Embryonic facial prominence (tissue), 1 donor: ENCODE measurements around the gene POU2AF2.
"Not testable (repeated sequence)": the region's sequence is repeated elsewhere in the genome, so short reads cannot be mapped to it uniquely, and the experiment has no call there.

ENCODE experiments used
- DNase-seq: peaks from one replicate; pipeline ENCODE4 v3.0.0-alpha.2; 2016; ENCODE audit errors: extremely low spot score

POU2AF2 gene

GRCh38 chr11:111302298-111302697 is 56.8 kb downstream of the POU2AF2 start:
- no peak for DNase-seq

- no peak for DNase-seq
These were observed 57.9 kb downstream of the POU2AF2 start for GRCh38 chr11:111303461-111303860.

- no peak for DNase-seq
These were observed 59.8 kb downstream of the POU2AF2 start for GRCh38 chr11:111305162-111305802.

DNA sequence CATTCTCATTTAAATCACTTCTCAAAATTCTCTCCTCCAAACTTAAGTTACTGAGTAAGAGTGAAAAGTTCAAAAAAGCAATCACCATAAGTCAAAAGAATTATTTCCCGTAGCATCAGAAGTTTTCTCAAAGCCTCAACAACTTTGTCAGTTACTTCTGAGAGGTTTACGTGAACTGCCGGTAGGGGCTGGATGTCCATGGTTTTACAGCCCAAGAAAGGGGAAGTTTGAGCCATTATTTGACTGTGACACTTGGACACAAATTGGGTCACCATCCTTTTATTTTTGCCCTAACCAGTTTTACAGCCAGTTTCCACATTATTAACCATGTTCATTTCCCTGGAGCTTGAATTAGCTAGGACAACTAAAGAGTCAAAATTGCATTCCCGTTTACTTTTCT is 60.4 kb downstream of the POU2AF2 start:
- no peak for DNase-seq

DNA sequence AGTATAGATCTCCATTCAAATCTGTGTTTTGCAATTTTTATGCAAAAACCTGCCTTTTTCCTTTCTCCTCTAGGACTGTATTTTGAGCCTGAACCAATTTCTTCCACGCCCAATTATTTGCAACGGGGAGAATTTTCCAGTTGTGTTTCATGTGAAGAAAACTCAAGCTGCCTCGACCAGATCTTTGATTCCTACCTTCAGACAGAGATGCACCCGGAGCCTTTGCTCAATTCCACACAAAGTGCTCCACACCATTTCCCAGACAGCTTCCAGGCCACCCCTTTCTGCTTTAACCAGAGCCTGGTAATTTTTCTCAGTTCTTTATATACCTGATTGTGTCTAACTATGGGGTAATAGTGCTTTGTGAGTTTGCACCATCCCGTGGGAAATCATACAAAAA is 60.8 kb downstream of the POU2AF2 start:
- DNase-seq = no peak

DNA sequence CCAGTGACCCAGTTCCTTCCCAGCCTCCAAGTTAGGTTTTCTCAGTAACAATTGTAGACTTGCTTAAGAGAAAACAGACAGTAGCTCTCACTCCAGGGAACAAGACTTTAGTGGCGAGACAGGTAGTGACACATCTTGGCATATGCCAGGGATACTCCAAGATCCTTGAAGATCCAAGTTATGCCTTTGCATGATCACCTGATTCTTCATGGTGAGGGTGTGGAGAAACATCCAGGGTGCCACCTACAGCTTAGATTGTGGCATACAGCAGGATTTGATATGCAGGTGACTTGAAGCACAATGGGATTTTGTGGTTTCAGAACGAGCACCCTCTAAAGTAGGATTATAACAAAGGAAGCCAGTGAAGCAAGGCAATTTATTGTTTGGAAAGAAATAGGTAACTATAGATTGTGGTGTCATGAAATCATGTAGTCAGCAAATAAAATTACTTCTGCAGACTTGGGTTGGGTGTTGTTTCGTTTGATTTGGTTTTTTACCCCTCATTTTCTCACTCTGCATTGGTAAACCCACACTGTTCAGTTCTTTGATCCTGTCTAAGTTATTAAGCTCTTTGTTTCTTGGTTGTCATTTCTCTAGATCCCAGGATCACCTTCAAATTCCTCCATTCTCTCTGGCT is 62.1 kb downstream of the POU2AF2 start:
- DNase-seq = no peak

- no peak for DNase-seq
These were observed 62.6 kb downstream of the POU2AF2 start for GRCh38 chr11:111308140-111308539.

GRCh38 chr11:111309215-111309915 is 63.8 kb downstream of the POU2AF2 start:
- no peak for DNase-seq

DNA sequence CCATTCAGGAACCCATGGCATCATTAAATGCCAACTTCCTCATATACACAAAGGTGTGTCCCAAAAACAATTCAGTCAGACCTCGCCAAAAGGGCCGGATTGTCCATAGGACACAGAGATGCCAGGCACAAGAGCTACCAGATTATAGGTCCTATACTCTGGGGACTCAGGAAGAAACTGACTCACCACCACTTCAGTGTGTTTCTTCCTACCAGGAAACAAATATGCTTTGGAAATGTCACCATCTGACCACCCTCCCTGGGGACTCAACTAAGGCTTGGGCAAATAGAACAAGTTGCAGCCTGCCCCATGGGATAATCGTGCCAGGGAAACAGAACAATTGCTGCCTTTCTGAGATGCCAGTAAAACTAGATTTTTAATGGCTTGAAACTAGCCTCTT is 64.6 kb downstream of the POU2AF2 start:
- DNase-seq = no peak

DNA sequence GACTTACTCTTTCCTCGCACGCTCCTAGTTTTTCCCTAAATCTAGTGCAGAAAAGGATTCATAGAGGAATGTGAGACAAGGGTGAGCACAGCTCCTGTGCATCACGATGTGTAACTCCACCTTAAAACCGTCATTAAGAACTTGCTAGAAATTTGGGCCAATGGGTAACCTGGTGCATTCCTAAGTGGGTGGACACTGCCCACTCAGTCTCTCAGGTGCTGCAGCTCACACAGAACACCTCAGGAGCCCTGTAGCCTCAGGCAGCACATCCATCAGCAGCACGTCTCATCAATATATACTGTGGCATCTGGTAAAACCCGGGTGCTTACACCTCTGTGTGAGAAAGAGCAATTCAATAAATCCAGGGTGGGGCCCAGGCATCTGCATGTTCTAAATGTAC is 65.2 kb downstream of the POU2AF2 start:
- DNase-seq = no peak

DNA sequence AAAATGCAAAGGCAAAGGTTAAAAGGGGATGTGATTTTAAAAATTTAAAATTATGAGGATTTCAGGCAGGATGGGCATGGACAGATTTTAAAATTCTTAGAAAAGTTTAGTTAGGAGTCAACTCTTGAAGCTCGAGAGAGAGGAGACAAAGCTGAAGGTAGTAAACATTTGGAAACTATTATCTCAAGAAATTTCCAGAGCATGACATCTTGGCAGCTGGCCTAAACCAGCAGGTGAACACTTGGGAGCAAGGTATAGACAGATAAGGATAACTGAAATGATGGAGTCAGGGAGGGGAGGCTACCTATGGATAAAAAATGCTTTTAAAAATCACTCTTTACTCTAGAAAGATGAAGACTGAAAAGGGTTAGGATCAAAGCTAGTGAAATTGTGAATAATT is 66.6 kb downstream of the POU2AF2 start:
- no peak for DNase-seq

- no peak for DNase-seq
These were observed 73.8 kb downstream of the POU2AF2 start for GRCh38 chr11:111319296-111319695.

DNA sequence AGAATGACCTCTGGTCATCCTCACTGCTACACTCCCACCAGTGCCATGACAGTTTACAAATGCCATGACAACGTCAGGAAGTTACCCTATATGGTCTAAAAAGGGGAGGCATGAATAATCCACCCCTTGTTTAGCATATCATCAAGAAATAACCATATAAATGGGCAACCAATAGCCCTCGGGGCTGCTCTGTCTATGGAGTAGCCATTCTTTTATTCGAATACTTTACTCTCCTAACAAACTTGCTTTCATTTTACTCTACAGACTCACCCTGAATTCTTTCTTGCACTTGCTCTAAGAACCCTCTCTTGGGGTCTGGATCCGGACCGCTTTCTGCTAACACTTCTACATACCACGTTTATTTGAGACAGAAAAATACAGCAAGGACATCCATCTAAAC is 74.7 kb downstream of the POU2AF2 start:
- not testable (repeated sequence) for DNase-seq

- DNase-seq = no peak
These were observed 75.4 kb downstream of the POU2AF2 start for GRCh38 chr11:111320728-111321568.

GRCh38 chr11:111322534-111322933 is 77.0 kb downstream of the POU2AF2 start:
- no peak for DNase-seq

DNA sequence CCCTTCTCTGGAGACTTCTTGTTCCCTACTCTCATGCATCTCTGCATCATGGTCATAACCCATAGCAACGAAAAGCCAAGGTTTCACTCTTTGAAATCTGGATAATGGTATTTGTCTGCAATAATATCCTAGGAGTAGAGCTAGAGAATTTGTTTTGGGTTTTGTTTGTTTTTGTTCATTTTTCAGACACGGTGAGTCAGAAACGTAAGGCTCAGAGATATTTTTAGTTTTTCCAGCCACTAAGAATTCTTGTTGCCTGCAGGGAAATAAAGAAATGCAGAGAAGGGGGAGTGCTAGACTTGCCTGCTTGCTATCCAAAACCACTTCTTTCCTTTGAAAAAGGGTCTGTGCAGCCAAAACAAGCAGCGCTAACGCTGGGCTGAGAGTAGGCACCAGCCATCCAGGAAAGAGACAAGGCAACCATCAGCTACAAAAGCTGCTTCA is 78.8 kb downstream of the POU2AF2 start:
- peak; percentile 61 for DNase-seq

DNA sequence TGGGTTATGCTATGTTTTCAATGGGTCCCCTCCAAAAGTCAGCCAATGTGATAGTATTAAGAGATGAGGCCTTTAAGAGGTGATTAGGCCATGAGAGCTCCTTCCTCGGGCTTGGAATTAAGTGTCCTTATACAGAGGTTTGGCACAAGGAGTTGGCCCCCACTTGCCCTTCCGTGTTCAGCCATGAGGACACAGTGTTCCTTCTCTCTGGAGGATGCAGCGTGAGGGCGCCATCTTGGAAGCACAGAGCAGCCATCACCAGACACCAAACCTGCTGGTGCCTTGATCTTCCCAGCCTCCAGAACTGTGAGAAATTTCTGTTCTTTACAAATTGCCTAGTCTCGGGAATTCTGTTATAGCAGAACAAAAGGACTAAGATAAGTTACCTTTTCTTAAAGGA is 79.7 kb downstream of the POU2AF2 start:
- no peak for DNase-seq

GRCh38 chr11:111326824-111327223 is 81.3 kb downstream of the POU2AF2 start:
- no peak for DNase-seq

DNA sequence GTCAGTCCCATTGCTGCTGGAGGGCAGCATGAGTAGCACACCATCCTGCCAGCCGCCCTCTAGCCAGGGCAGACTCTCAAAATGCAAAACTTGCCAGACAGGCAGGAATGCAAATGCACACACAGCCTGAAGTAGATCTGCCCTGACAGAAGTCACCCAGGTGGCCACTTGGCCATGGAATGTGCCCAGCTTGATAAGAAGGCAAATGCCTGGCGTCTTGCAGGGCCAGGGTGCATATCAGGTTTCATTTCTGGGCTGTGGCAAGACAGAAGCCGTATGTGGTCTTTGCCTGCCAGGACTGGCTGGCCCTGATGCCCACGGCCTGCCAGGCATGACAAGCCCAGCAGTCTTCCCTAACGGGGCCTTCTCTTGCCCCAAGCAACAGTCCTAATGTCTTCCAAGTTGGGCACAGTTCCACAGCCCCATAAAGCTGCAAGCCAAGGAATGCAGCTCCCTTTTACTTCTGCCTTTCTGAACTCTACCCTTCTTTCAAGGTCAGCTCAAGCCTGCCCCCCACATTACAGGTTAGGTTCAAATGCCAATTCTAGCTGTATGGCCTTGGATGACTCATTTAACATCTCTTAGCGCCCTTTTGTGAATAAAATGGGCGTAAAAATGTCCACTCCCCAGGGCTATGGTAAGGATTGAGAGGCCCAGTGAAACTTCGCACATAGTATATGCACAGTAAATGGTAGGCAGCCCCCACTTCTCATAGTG is 82.5 kb downstream of the POU2AF2 start:
- no peak for DNase-seq

GRCh38 chr11:111329306-111330204 is 84.0 kb downstream of the POU2AF2 start:
- DNase-seq = no peak
